K562 (cell line): ENCODE measurements around the gene ATXN1. TPM values are rescaled to one million over a fixed set of nuclear protein-coding genes. Genes with fewer than 3 reads are reported as not detected.

Experiments
- HDAC1 ChIP-seq, 2 experiments: fragments of 450-650 bp; IDR thresholded peaks; 2 replicates each; pipeline ENCODE4 v1.6.1; 2016 to 2017; ENCODE audit warnings: inconsistent platforms in 1 of 2, mild to moderate bottlenecking in 1 of 2, moderate library complexity in 1 of 2
- PRPF4 ChIP-seq: fragments of 200-400 bp; formaldehyde crosslinking; IDR thresholded peaks from one replicate; pipeline ENCODE4 v1.6.1; 2017; ENCODE audit warnings: low read length, low read depth, mild to moderate bottlenecking; ENCODE audit not compliant: insufficient read depth, poor library complexity, severe bottlenecking
- RAD21 ChIP-seq, 2 experiments: fragments of 250-450 bp in 1 of 2; fragments of 450-650 bp in 1 of 2; sonication (Bioruptor Pico) in 1 of 2; formaldehyde crosslinking in 1 of 2; IDR thresholded peaks in 1 of 2; conservative IDR thresholded peaks in 1 of 2; 2 replicates each; pipeline versions ENCODE4 v1.4.0 to v1.8.0; 2020 to 2022; ENCODE audit warnings: mild to moderate bottlenecking in 2 of 2, moderate library complexity in 1 of 2
- SIRT6 ChIP-seq: IDR thresholded peaks from one replicate; pipeline ENCODE4 v1.6.1; 2012; ENCODE audit warnings: low read depth, mild to moderate bottlenecking, control low read depth, inconsistent platforms, low read length, moderate library complexity
- TCF15 ChIP-seq: fragments of 250-450 bp; sonication (Bioruptor Pico); IDR thresholded peaks from 2 replicates; pipeline ENCODE4 v1.8.0; 2022; ENCODE audit warnings: moderate library complexity, mild to moderate bottlenecking, inconsistent platforms
- UBTF ChIP-seq, 2 experiments: IDR thresholded peaks; 2 replicates each; pipeline ENCODE4 v1.6.1; 2012; ENCODE audit warnings: improper control_type of control experiment in 2 of 2, low read depth in 2 of 2, low read length in 2 of 2, borderline replicate concordance in 1 of 2
- ZNF121 ChIP-seq: sonication (generic); formaldehyde crosslinking; conservative IDR thresholded peaks from 2 replicates; pipeline ENCODE4 v1.8.0; 2022; ENCODE audit warnings: missing genetic modification reagents
- ZNF318 ChIP-seq, 2 experiments: fragments of 450-650 bp; IDR thresholded peaks; 2 replicates each; pipeline ENCODE4 v1.6.1; 2016; ENCODE audit warnings: mild to moderate bottlenecking in 2 of 2, borderline replicate concordance in 1 of 2, low read depth in 1 of 2, moderate library complexity in 1 of 2
- polyA plus RNA-seq, 8 experiments: library from polyadenylated mRNA; depleted of rRNA in 4 of 8; stranded (reverse) in 5 of 8; unstranded in 3 of 8; fragments of >200 nt; fragmentation: Nextera tagmentation in 2 of 8; fragmentation: Illumina TruSeq in 1 of 8; extraction: Ambion mirVana in 2 of 8; extraction: Trizol in 1 of 8; gene quantifications; 2 replicates each; pipeline versions ENCODE4 v1.2.1 to v1.2.3, GENCODE V29; 2011 to 2014; ENCODE audit warnings: inconsistent platforms in 1 of 8, missing spikeins in 1 of 8
- total RNA-seq, 7 experiments: library from RNA; depleted of rRNA in 6 of 7; stranded (reverse); fragments of >200 nt in 6 of 7; fragmentation: Illumina TruSeq in 2 of 7; extraction: Trizol in 2 of 7; gene quantifications; 2 replicates each; pipeline versions ENCODE4 v1.2.1 to v1.2.3, GENCODE V29; 2011 to 2021; ENCODE audit warnings: low replicate concordance in 1 of 7
- TF ChIP-seq, protein P1 (sequence below): sonication (generic); formaldehyde crosslinking; IDR thresholded peaks from 2 replicates; pipeline ENCODE4 v1.8.1; 2023; ENCODE audit warnings: missing genetic modification reagents, mild to moderate bottlenecking, borderline replicate concordance

Gene ATXN1
- total and polyA plus RNA-seq, 9 of the 15 experiments (the other 6 are each of a cell fraction or from before 2014, with no cell fraction given) = under 0.01 to 1.2 (median 0.58) TPM

GRCh38 chr6:16338577-16339264 is 422.5 kb downstream of the ATXN1 start (continued):
- TF ChIP-seq PRPF4 (no peak), SIRT6 (no peak), RAD21 (CRISPR knock-in tag; conservative IDR thresholded peaks at IDR 0.05 in 1 of 2, IDR thresholded peaks at IDR 0.05 in 1 of 2) (peak in 1 of 2 experiments; percentile 39; a peak in 2 of 4 replicates), HDAC1 (IDR thresholded peaks at IDR 0.05) (no peak), TCF15 (no peak), ZNF318 (IDR thresholded peaks at IDR 0.05; ENCODE audit: borderline replicate concordance in 1 of 2, low read depth in 1 of 2) (no peak), UBTF (IDR thresholded peaks at IDR 0.05; ENCODE audit: borderline replicate concordance in 1 of 2, low read depth in 2 of 2, low read length in 2 of 2) (no peak), ZNF121 (CRISPR knock-in tag) (no peak)
- TF ChIP-seq, protein P1, sequence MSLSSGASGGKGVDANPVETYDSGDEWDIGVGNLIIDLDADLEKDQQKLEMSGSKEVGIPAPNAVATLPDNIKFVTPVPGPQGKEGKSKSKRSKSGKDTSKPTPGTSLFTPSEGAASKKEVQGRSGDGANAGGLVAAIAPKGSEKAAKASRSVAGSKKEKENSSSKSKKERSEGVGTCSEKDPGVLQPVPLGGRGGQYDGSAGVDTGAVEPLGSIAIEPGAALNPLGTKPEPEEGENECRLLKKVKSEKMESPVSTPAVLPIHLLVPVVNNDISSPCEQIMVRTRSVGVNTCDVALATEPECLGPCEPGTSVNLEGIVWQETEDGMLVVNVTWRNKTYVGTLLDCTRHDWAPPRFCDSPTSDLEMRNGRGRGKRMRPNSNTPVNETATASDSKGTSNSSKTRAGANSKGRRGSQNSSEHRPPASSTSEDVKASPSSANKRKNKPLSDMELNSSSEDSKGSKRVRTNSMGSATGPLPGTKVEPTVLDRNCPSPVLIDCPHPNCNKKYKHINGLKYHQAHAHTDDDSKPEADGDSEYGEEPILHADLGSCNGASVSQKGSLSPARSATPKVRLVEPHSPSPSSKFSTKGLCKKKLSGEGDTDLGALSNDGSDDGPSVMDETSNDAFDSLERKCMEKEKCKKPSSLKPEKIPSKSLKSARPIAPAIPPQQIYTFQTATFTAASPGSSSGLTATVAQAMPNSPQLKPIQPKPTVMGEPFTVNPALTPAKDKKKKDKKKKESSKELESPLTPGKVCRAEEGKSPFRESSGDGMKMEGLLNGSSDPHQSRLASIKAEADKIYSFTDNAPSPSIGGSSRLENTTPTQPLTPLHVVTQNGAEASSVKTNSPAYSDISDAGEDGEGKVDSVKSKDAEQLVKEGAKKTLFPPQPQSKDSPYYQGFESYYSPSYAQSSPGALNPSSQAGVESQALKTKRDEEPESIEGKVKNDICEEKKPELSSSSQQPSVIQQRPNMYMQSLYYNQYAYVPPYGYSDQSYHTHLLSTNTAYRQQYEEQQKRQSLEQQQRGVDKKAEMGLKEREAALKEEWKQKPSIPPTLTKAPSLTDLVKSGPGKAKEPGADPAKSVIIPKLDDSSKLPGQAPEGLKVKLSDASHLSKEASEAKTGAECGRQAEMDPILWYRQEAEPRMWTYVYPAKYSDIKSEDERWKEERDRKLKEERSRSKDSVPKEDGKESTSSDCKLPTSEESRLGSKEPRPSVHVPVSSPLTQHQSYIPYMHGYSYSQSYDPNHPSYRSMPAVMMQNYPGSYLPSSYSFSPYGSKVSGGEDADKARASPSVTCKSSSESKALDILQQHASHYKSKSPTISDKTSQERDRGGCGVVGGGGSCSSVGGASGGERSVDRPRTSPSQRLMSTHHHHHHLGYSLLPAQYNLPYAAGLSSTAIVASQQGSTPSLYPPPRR (CRISPR knock-in tag) = no peak
